NCI-H2029 treated with DMSO at 0.1 percent for 48 hours (cell line): Measurements from ENCODE around the gene ATR.
"Not testable (repeated sequence)": the region's sequence is repeated elsewhere in the genome, so short reads cannot be mapped to it uniquely, and the experiment has no call there.

ENCODE experiments used
- DNase-seq: peaks from one replicate; lab custom pipeline; 2025; lab: John Stamatoyannopoulos, UW

ATR gene

GRCh38 chr3:142447852-142448823 is 130.4 kb downstream of the ATR start, which contains the start of gene XRN1:
XRN1 (minus strand) TSS chr3:142448037; CDS start chr3:142447944, 93 bp downstream.
- DNase-seq: peak; percentile 72

DNA sequence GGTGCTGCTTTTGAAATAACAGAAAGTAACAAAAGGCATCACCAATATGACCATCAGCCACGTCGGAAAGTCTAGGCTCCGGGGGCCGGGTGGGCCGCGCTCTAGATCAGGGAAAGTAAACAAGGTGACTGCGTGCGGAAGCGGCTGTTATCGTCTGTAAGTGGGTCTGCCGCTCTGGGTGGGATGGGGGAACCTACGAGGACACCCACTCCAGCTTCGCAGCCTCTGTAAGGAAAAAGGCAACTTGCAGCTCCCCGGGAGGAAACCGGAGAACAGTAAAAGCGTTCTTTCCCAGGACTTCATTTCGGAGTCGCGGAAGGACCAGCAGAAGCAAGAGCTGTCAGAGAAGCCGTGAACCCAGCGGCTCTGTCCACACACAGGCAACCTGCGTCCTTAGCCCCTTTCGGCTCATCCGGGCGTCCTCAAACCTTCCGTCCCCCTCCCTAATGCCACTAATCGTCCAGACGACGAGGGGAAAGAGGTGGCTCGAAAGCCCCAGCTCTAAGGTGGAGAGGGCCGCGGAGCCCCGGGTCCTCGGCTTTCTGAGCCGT is 131.2 kb downstream of the ATR start:
- no peak for DNase-seq

- no peak for DNase-seq
These were observed 132.7 kb downstream of the ATR start for GRCh38 chr3:142445816-142446254.

DNA sequence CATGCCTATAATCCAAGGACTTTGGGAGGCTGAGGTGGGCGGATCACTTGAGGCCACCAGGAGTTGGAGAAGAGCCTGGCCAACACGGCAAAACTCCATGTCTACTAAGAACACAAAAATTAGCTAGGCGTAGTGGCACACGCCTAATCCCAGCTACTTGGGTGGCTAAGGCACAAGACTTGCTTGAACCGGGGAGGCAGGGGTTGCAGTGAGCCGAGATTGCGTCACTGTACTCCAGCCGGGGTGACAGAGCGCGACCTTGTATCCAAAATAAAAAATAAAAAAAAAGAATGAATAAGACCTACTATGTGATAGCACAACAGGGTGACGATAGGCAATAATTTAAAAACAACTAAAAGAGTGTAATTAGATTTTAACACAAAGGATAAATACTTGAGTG is 134.2 kb downstream of the ATR start:
- DNase-seq: no peak

- DNase-seq: not testable (repeated sequence)
These were observed 135.5 kb downstream of the ATR start for GRCh38 chr3:142443060-142443459.

DNA sequence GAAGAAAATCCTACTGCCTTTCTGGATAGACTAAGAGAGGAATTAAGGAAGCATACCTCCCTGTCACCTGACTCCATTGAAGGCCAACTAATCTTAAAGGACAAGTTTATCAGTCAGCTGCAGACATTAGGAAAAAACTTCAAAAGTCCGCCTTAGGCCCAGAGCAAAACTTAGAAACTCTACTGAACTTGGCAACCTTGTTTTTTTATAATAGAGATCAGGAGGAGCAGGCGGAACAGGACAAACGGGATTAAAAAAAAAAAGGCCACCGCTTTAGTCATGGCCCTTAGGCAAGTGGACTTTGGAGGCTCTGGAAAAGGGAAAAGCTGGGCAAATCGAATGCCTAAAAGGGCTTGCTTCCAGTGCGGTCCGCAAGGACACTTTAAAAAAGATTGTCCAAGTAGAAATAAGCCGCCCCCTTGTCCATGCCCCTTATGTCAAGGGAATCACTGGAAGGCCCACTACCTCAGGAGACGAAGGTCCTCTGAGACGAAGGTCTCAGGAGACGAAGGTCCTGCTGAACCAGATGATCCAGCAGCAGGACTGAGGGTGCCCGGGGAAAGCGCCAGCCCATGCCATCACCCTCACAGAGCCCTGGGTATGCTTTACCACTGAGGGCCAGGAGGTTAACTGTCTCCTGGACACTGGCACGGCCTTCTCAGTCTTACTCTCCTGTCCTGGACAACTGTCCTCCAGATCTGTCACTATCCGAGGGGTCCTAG is 138.9 kb downstream of the ATR start:
- not testable (repeated sequence) for DNase-seq

- DNase-seq: not testable (repeated sequence)
These were observed 140.4 kb downstream of the ATR start for GRCh38 chr3:142438096-142438495.

- no peak for DNase-seq
These were observed 141.5 kb downstream of the ATR start for GRCh38 chr3:142436951-142437585.

DNA sequence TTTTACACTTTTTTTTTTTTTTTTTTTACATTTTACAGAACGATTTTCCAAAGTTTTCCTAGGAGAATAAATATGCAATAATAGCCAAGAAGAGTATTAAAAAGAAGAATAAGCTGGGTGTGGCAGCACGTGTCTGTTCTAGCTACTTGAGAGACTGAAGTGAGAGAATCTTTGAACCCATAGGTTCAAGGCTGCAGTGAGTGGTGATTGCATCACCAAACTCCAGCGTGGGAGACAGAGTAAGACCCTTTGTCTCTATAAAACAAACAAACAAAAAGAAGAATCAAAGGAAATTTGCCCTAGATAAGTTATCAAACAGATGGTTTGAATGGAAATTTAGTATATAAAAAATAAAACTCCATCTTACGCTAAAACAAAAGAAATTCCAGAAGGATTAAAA is 144.0 kb downstream of the ATR start:
- no peak for DNase-seq

GRCh38 chr3:142433110-142433509 is 145.4 kb downstream of the ATR start:
- DNase-seq: no peak

- DNase-seq: no peak
These were observed 149.0 kb downstream of the ATR start for GRCh38 chr3:142429582-142429981.

DNA sequence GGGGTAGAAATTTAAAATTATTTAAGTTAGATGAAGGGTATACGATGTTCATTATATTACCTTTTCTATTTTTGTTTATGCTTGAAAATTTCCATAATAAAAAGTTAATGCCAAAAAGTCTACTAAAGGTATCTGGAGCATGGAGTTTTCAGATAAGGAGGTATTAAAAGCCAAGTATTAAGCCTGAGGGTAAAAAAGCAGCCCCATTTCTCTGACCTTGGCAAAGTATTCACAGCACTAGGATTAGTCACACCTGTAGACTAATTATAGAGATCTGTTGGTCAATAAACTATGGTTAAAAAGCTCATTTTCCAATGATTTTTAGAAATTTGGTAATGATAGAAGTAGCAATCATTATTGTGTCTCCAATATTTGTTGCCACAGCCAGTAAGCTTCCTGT is 153.8 kb downstream of the ATR start:
- DNase-seq: no peak

- no peak for DNase-seq
These were observed 159.5 kb downstream of the ATR start for GRCh38 chr3:142418926-142419592.

- no peak for DNase-seq
These were observed 161.2 kb downstream of the ATR start for GRCh38 chr3:142417302-142417701.

DNA sequence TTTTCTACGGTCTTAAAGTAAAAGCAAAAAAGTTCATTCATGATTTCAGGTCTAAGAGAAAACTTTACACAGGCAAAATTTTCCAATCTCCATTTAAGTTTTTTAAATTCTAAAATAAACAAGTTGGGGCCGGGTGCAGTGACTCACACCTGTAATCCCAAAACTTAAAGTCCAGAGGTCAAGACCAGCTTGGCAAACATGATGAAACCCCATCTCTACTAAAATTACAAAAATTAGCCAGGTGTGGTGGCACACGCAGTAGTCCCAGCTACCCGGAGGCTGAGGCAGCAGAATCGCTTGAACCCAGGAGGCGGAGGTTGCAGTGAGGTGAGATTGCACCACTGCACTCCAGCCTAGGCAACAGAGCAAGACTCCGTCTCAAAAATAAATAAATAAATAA is 178.0 kb downstream of the ATR start:
- not testable (repeated sequence) for DNase-seq
